Dermis microvascular lymphatic vessel endothelial cell (primary cell): ENCODE results near the gene SNX18. TPM values are rescaled to one million over a fixed set of nuclear protein-coding genes. Genes with fewer than 3 reads are reported as not detected.
"Not testable (repeated sequence)": the region's sequence is repeated elsewhere in the genome, so short reads cannot be mapped to it uniquely, and the experiment has no call there.

Experiments used
- DNase-seq, 2 donors: peaks; one replicate each; pipeline versions ENCODE4 v3.0.0 to v3.0.0-alpha.2; 2010; ENCODE audit warnings: low read depth in 2 of 2
- total RNA-seq: library from RNA; depleted of rRNA; stranded (reverse); fragments of >200 nt; gene quantifications from 2 replicates; pipeline ENCODE4 v1.2.1, GENCODE V29; 2014

Gene SNX18
- total RNA-seq, 1 donor from 2014 or later: 8.7 TPM

GRCh38 chr5:54519509-54519876 lies 1.9 kb downstream of the SNX18 start:
- DNase-seq: no peak

GRCh38 chr5:54520438-54520846 lies 2.9 kb downstream of the SNX18 start:
- DNase-seq: peak in 1 of 2 donors; percentile 45

GRCh38 chr5:54520940-54521339 lies 3.4 kb downstream of the SNX18 start:
- DNase-seq: no peak

DNA sequence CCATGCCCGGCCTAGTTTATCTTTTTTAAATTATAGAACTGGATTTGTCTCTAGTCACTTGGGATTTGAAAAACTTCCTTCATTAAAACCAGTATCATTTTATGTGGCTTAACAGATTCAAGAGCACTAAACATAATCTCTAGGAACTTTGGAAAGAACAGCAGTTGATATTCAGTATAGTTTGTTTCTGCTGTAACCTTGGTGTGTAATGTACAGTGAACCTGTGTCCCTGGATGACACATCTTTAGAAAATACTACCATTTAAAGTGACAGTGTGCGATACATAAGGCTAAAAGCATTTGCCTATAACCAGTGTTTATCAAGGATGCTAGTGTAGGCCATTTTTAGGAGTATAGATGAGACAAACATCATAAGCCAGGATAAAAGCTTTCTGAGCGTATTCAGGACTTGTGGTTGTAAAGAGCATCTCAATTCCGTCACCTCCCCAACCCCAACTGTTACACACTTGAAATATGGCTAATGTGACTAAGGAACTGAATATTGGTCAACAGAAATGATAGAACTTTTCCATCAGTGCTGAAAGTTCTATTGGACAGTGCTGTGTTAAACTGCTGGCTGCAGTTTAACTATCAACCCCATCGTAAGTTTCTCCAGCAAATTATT lies 4.4 kb downstream of the SNX18 start:
- DNase-seq: no peak

- DNase-seq: no peak
Measured at GRCh38 chr5:54523534-54523933, 6.0 kb downstream of the SNX18 start.

- DNase-seq: no peak
Measured at GRCh38 chr5:54524082-54524481, 6.5 kb downstream of the SNX18 start.

- no peak for DNase-seq
Measured at GRCh38 chr5:54524704-54525103, 7.1 kb downstream of the SNX18 start.

- no peak for DNase-seq
Measured at GRCh38 chr5:54525261-54525660, 7.7 kb downstream of the SNX18 start.

- DNase-seq: no peak
Measured at GRCh38 chr5:54525692-54526091, 8.1 kb downstream of the SNX18 start.

- DNase-seq: no peak
Measured at GRCh38 chr5:54526604-54527288, 9.2 kb downstream of the SNX18 start.

- no peak for DNase-seq
Measured at GRCh38 chr5:54528633-54529209, 11.2 kb downstream of the SNX18 start.

DNA sequence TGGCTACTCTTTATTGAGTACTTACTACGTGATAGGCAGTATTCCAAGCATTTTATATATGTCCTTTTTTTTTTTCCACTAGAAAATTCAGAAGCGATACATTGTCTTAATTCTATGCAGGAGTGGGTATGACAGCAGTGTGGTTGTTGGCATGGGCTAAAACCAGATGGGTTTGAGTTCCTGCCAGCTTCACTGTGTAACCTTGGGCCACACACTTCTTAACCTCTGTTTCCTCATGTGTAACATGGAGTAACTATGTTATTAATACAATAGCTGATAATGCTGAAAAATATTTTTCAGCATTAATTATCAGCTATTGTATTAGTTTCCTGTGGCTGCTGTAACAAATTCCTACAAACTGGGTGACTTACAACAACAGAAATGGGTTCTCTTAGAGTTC lies 12.0 kb downstream of the SNX18 start:
- DNase-seq: peak in 1 of 2 donors; percentile 72

DNA sequence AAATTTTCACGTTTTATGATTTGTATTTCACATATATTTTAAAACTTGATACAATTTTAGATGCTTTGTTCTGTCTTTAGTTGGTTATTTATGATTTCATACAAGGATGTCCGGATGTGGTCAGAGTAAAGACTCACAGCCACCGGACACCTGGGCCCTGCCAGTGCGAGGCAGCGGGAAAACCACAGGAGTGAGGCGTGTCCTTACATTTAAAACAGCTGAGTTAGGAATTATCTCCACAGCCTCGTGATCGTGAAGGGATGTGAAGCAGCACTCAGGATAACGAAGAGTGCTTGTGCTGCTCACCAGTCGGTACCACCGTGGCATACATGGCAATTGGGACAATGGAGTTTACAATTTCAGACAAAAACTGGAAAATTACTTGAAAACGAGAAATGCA lies 14.0 kb downstream of the SNX18 start:
- no peak for DNase-seq

DNA sequence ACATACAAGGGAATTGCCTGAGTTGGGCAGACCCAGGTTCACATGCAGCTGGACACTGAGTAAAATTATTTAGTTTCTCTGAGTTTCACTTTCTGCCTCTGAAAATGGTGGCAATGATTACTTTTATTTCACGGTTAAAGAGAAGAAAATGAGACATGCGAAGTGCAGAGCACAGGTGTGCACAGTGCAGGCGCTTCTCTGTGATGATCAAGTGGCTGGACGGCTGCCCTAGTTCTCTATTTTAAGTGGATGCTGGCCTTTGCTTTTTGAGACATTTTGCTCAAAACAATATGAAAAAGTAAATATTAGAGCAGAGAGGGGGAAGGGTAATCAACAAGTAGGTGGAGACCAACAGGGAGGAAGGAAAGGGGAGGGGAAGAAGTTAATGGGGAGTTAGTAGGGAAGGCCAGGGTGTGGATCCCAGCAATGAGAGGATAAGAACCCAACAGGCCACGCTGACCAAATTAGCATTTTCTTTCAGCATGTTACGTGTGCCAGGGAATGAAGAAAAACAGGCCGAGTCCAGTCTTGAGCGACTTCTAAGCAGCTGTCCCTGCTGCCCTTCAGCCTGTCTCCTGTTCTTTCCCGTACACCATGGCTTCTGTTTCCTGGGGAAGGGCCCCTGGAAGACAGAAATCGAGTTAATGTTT lies 16.1 kb downstream of the SNX18 start:
- peak in 1 of 2 donors; percentile 37 for DNase-seq

DNA sequence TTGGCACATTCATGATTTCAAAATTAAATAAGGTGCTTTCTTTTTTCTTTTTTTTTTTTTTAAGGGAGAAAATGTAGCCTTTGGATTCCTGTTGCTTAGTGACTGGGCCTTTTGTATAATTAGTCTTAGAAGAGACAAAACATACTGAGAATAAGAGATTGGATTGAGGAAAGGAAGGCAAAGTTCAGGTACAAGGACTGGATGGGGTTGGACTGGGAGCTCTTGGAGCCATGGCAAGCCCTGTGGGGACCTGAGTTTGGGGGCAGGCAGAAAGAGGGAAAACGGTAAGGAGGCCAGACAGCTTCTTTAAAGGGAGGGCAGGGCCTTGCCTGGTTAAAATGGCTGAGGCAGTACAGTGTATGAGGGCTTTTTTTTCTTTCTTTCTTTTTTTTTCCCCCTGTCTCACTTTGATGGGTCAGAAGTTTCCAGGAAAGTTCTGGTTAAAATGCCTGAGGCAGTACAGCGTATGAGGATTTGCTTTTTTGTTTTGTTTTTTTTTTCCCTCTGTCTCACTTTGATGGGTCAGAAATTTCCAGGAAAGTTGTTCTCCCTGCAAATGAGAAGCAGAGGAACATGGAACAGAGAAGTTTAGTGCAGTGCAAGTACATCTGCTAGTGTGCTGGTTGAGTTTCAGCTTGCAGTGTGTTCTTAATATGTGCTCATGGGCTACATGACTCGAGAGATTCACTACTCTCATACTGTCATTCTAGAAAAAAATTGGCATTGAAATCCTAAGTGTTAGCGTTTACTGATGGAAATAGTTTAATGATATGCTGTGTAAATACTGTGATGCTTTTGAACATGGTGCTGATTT lies 16.8 kb downstream of the SNX18 start:
- no peak for DNase-seq

GRCh38 chr5:54535149-54535844 lies 17.7 kb downstream of the SNX18 start:
- no peak for DNase-seq

- not testable (repeated sequence) for DNase-seq
Measured at GRCh38 chr5:54536375-54536774, 18.8 kb downstream of the SNX18 start.

GRCh38 chr5:54536861-54537260 lies 19.3 kb downstream of the SNX18 start:
- not testable (repeated sequence) for DNase-seq

DNA sequence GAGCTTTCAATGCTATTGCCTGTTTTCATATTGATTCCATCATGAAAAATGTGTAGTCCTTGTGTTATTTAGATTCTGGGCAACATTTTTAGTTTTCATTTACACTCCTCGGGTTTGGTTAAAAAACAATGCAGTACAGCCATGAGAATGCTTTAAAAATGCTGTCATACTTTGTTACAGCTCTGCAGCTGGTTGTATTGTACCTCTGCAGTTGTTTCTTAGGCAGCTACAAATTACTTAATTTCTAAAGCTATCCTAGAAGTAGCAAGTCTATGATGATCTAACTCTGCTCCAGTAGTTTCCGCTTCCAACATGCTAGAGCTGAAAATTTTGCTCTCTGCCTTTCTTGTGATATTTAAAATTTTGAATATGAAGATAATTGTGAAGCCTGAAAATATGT lies 20.2 kb downstream of the SNX18 start:
- no peak for DNase-seq

DNA sequence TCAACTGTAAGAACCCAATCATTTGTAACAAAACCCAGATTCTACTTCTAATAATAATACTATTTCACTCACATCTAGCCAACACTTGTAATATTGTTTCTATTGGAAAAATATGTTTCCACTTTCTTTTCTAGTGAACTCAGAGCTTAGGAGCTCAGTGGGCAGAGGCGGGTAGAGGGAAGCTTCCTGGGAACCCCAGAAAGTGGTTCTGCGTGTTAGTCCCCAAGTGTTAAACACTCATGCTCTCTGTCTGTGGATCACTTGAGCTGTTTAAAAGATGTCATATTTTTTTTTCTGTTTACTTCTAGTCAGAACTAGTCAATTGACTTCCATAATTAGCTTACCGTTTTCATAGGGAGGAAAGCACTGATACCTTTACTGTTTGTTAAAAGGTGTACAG lies 20.6 kb downstream of the SNX18 start:
- no peak for DNase-seq

GRCh38 chr5:54539001-54539400 lies 21.4 kb downstream of the SNX18 start:
- no peak for DNase-seq
